MG63 (cell line): ENCODE results near the gene B9D2. TPM values are rescaled to one million over a fixed set of nuclear protein-coding genes. Genes with fewer than 3 reads are reported as not detected.
"Not testable (repeated sequence)": the region's sequence is repeated elsewhere in the genome, so short reads cannot be mapped to it uniquely, and the experiment has no call there.

ENCODE experiments used
- DNase-seq: peaks from one replicate; pipeline ENCODE4 v3.0.0-alpha.2; 2020
- H3K27me3 ChIP-seq: fragments of 250-450 bp; sonication (Bioruptor Pico); 2 replicates; pipeline ENCODE4 v1.5.1; 2020; ENCODE audit warnings: mild to moderate bottlenecking, moderate library complexity
- H3K36me3 ChIP-seq: fragments of 250-450 bp; sonication (Bioruptor Pico); 2 replicates; pipeline ENCODE4 v1.5.1; 2020; ENCODE audit warnings: mild to moderate bottlenecking, moderate library complexity
- H3K4me3 ChIP-seq: fragments of 250-450 bp; sonication (Bioruptor Pico); 2 replicates; pipeline ENCODE4 v1.5.1; 2020; ENCODE audit warnings: mild to moderate bottlenecking, moderate library complexity
- H3K9me3 ChIP-seq: fragments of 250-450 bp; sonication (Bioruptor Pico); 2 replicates; pipeline ENCODE4 v1.5.1; 2020; ENCODE audit warnings: mild to moderate bottlenecking, moderate library complexity
- total RNA-seq: library from RNA; depleted of rRNA; stranded (reverse); fragments of >200 nt; shearing (Covaris generic); gene quantifications from 2 replicates; pipeline ENCODE4 v1.2.3, GENCODE V29; 2014; ENCODE audit warnings: low replicate concordance

Gene B9D2
- total RNA-seq, 1 experiment from 2014 or later: 31.0 TPM

DNA sequence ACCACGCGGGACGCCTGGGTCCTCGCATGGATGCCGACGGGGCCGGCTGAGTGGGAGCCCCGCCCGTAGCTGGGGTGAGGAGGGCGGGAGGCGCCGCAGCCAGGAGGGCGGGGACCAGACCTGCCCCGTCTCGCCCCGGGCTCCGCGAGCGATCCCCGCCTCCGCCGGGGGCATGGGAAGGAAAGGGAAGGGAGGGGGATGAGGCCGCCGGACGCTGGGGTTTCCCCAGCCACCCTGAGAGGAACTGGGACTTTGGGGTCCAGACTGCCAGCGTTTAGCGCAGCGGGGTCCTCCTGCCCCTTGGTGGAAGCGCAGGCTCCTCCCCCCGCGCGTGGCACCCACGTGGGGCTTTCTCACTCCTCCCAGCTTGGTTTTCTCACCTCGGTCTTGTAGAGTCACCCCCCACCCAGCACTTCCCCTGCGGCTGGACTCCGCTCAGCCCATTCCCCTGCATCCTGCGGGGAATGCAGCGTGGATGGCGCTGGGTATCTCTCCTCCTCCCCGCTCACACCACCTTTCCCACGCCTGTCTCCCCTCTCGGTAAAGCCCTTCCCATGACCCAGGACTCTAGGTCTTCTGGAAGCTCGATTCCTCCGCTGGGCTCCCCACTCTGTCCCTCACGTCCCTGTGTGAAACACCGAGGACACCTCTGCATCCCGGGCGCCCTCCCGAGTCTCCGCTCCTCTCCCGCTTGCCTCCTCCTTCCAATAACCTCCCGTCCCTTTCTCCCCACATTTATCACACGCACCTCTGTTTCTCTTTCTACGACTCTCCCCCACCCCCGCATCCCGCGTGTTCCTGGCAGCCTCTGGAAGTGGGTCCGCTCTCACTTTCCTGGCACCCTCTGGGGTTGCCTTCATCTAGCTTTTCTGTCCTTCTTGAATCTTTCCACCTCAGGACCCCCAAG lies 12.4 kb downstream of the B9D2 start:
- peak; percentile 77 for DNase-seq
- Histone ChIP-seq H3K27me3 (no peaks in the 10 kb centered on the region), H3K36me3 (peaks cover 44% of the 10 kb centered on the region), H3K9me3 (no peaks in the 10 kb centered on the region), H3K4me3 (peak overlapping the region; percentile 84)

DNA sequence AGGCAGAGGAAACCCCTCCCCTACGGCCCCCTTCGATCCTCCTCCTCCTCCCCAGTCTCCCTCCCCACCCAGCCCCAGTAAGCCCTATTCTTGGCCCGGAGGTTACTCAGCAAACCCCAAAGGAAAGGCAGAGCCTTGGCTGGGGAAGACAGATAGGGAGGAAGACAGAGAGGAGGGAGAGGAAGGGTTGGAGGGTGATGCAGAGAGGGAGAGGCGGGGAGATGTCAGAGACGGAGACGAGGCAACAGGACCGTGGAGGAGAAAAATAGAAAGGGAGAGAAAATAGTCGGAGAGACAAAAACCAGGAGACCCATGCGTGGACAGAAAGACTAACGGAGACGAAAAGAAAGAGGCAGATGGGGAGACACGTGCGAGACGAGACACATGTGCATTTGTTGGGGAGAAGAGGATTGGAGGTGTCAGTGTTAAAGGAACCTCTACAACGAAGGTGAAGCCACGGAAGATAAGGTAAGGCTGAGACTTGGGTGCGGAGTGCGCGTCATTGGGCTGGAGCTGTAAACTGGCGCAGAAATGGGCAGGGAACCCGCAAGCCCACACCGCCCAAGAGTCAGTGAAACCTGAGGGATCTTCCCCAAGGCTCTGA lies 13.1 kb downstream of the B9D2 start:
- Histone ChIP-seq H3K27me3 (no peaks in the 10 kb centered on the region), H3K36me3 (peaks cover 52% of the 10 kb centered on the region), H3K4me3 (peak overlapping the region; percentile 84), H3K9me3 (no peaks in the 10 kb centered on the region)
- peak; percentile 39 for DNase-seq

DNA sequence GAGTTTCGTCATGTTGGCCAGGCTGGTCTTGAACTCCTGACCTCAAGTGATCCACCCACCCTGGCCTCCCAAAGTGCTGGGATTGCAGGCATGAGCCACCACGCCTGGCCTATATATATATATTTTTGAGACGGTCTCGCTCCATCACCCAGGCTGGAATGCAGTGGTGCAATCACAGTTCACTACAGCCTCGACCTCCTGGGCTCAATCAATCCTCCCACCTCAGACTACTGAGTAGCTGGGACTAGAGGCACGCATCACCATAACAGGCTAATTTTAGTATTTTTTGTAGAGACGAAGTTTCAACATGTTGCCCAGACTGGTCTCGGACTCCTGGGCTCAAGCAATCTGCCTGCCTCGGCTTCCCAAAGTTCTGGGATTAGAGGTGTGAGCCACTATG lies 17.0 kb downstream of the B9D2 start:
- DNase-seq, H3K9me3 ChIP-seq: not testable (repeated sequence)

GRCh38 chr19:41344162-41344561 lies 19.8 kb downstream of the B9D2 start:
- no peak overlapping the region for H3K4me3 ChIP-seq
- peaks cover 89% of the 10 kb centered on the region for H3K36me3 ChIP-seq
- DNase-seq: no peak
- no peaks in the 10 kb centered on the region for H3K9me3 ChIP-seq
- H3K27me3 ChIP-seq: no peaks in the 10 kb centered on the region

More for the DNA sequence above, 17.0 kb downstream of the B9D2 start:
- not testable (repeated sequence) for H3K27me3 ChIP-seq, H3K4me3 ChIP-seq
- peaks cover 85% of the 10 kb centered on the region for H3K36me3 ChIP-seq

DNA sequence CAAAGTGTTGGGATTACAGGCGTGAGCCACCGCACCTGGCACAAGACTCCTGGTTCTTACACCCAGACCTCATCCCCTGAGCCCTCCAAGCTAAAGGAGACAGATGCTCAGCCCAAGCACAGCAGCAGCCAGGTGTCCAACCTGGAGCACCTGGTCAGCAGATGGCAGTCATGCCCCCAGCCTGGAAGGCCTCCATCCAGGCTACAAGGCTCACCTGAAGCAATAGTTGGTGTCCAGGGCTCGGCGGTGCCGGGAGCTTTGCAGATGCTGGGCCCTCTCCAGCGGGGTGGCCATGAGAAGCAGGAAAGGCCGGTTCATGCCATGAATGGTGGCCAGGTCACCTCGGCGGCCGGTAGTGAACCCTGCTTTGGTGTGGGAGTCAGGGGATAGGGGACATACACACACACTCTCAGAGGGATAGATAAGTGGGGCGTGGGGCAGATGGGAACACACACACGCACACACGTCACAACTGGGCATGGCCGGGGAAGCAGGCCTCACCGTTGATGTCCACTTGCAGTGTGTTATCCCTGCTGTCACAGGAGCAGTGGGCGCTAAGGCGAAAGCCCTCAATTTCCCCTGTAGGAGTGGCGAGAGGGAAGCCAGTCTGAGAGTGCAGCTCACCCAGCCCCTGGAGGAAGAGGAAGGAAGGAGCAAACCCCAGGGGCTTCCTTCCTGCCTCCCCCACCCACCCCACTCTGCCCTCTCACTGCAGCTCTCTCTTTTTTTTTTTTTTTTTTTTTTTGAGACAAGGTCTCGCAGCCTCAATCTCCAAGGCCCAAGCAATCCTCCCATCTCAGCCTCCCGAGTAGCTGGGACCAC lies 22.1 kb downstream of the B9D2 start:
- Histone ChIP-seq H3K36me3 (peaks cover 89% of the 10 kb centered on the region), H3K4me3 (no peak overlapping the region), H3K27me3 (no peaks in the 10 kb centered on the region), H3K9me3 (no peaks in the 10 kb centered on the region)
- no peak for DNase-seq

GRCh38 chr19:41339936-41340335 lies 24.0 kb downstream of the B9D2 start:
- Histone ChIP-seq H3K9me3 (no peaks in the 10 kb centered on the region), H3K36me3 (peaks cover 74% of the 10 kb centered on the region), H3K27me3 (no peaks in the 10 kb centered on the region), H3K4me3 (no peak overlapping the region)
- no peak for DNase-seq

DNA sequence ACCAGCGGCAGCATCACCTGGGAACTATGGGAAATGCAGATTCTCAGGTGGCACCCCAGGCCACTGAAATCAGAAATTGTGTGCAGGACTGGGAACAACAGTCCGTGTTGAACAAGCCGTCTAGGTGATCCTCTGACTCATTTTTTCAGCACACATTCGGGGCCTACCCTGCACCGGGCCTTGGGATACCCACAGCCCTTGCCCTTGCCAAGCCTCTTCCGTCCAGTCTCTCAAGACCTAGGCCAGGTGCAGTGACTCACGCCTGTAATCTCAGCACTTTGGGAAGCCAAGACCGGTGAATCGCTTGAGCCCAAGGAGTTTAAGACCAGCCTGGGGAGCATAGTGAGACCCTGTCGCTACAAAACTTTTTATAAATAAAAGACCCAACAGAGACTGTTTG lies 28.5 kb downstream of the B9D2 start:
- no peak for DNase-seq
- peaks cover 58% of the 10 kb centered on the region for H3K36me3 ChIP-seq
- H3K27me3 ChIP-seq: no peaks in the 10 kb centered on the region
- H3K9me3 ChIP-seq: no peaks in the 10 kb centered on the region
- no peak overlapping the region for H3K4me3 ChIP-seq

GRCh38 chr19:41334793-41335192 lies 29.2 kb downstream of the B9D2 start:
- no peak for DNase-seq
- Histone ChIP-seq H3K36me3 (peaks cover 59% of the 10 kb centered on the region), H3K9me3 (no peaks in the 10 kb centered on the region), H3K4me3 (no peak overlapping the region), H3K27me3 (no peaks in the 10 kb centered on the region)

GRCh38 chr19:41332468-41332867 lies 31.5 kb downstream of the B9D2 start:
- Histone ChIP-seq H3K27me3 (no peaks in the 10 kb centered on the region), H3K4me3 (no peak overlapping the region), H3K9me3 (no peaks in the 10 kb centered on the region), H3K36me3 (peaks cover 56% of the 10 kb centered on the region)
- DNase-seq: no peak

DNA sequence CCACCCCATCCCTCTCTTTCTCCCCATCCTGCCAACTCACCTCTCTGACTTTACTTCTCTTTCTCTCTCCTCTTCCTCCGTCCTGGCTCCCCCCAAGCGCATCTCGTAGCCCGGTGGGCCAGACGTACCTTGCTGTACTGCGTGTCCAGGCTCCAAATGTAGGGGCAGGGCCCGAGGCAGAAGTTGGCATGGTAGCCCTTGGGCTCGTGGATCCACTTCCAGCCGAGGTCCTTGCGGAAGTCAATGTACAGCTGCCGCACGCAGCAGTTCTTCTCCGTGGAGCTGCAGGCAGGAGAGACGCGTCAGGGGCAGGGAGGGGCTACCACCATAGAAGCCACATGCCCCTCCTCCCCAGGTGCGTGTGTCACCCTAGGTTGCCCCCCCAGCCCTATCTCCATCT lies 31.9 kb downstream of the B9D2 start:
- Histone ChIP-seq H3K36me3 (peaks cover 52% of the 10 kb centered on the region), H3K4me3 (no peak overlapping the region)
- no peak for DNase-seq

DNA sequence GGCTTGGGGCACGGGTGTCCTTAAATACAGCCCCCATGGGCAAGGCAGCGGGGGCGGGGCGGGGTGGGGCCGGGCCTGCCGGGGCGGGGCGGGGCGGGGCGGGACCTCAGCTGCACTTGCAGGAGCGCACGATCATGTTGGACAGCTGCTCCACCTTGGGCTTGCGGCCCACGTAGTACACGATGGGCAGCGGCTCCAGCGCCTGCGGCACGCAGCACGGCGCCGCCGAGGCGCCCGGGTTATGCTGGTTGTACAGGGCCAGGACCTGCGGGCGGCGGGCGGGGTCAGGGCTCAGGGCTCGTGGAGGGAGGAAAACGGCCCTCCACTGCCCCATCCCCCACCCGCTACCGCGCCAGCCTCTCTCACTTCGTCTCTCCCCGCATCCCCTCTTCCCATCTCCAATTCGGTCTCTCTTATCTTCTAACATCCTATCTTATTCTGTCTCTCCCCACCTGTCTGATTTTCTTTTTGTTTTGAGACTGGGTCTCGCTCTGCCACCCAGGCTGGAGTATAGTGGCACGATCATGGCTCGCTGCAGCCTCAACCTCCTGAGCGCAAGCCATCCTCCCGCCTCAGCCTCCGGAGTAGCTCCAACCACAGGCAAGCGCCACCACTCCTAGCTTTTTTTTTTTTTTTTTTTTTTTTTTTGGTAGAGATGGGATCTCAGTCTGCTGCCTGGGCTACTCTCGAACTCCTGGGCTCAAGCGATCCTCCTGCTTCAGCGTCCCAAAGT lies 32.8 kb downstream of the B9D2 start:
- Histone ChIP-seq H3K9me3 (no peaks in the 10 kb centered on the region), H3K27me3 (no peaks in the 10 kb centered on the region), H3K36me3 (peaks cover 58% of the 10 kb centered on the region), H3K4me3 (no peak overlapping the region)
- no peak for DNase-seq

More for the DNA sequence above, 31.9 kb downstream of the B9D2 start:
- Histone ChIP-seq H3K9me3 (no peaks in the 10 kb centered on the region), H3K27me3 (no peaks in the 10 kb centered on the region)

- no peak overlapping the region for H3K4me3 ChIP-seq
- H3K36me3 ChIP-seq: peaks cover 61% of the 10 kb centered on the region
- H3K27me3 ChIP-seq: no peaks in the 10 kb centered on the region
- DNase-seq: no peak
- H3K9me3 ChIP-seq: no peaks in the 10 kb centered on the region
Observed at GRCh38 chr19:41330481-41330880, 33.5 kb downstream of the B9D2 start.

DNA sequence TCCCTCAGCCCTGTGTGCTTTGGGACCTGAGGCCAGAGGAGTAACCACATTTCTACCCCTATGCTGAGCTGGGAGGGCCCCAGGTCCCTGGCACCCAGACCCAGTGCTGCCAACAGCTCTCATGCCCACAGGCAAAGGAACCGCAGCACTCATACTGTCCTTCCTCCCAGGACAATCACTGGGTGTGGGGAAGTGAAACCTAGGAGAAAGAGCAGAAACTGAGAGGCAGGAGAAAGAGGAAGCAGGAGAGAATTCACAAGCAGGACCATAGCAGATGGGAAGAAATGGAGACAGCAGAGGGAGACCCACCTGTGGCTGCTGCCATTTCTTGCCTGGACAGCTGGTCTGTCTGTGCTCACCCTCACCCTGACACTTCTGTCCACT lies 35.1 kb downstream of the B9D2 start:
- no peak overlapping the region for H3K4me3 ChIP-seq
- peaks cover 67% of the 10 kb centered on the region for H3K36me3 ChIP-seq
- no peak for DNase-seq
- H3K27me3 ChIP-seq: no peaks in the 10 kb centered on the region
- no peaks in the 10 kb centered on the region for H3K9me3 ChIP-seq

GRCh38 chr19:41328157-41328841 lies 35.6 kb downstream of the B9D2 start:
- no peaks in the 10 kb centered on the region for H3K9me3 ChIP-seq
- no peaks in the 10 kb centered on the region for H3K27me3 ChIP-seq
- peaks cover 66% of the 10 kb centered on the region for H3K36me3 ChIP-seq
- peak; percentile 36 for DNase-seq
- no peak overlapping the region; the same call in 1 of the 2 replicates for H3K4me3 ChIP-seq

- no peaks in the 10 kb centered on the region for H3K9me3 ChIP-seq
- H3K27me3 ChIP-seq: no peaks in the 10 kb centered on the region
- H3K36me3 ChIP-seq: peaks cover 70% of the 10 kb centered on the region
- peak overlapping the region; percentile 33 for H3K4me3 ChIP-seq
- peak; percentile 97 for DNase-seq
Observed at GRCh38 chr19:41327576-41328156, 36.3 kb downstream of the B9D2 start.
